Stimulated activated CD4-positive, alpha-beta T cell treated with anti-CD3 and anti-CD28 coated beads, Interleukin-4, amount 100 ng/mL, for 4 hours (primary cell): ENCODE data around the gene ST8SIA2.

Experiments used
- DNase-seq, 2 experiments: peaks; one replicate each; pipeline ENCODE4 v3.0.0-alpha.2; 2020

The ST8SIA2 gene

GRCh38 chr15:92393071-92393979 lies at the start of gene ST8SIA2:
TSS of gene ST8SIA2 (plus strand) at chr15:92393881. CDS start at chr15:92394065, 184 bp downstream.
- DNase-seq: no peak

- no peak for DNase-seq
Measured at GRCh38 chr15:92343924-92344643, 49.6 kb upstream of the ST8SIA2 start.

- DNase-seq: no peak
Measured at GRCh38 chr15:92346063-92346462, 47.6 kb upstream of the ST8SIA2 start.

- DNase-seq: no peak
Measured at GRCh38 chr15:92355307-92355706, 38.4 kb upstream of the ST8SIA2 start.

GRCh38 chr15:92361321-92362000 lies 32.2 kb upstream of the ST8SIA2 start:
- no peak for DNase-seq

GRCh38 chr15:92362001-92362350 lies 31.7 kb upstream of the ST8SIA2 start:
- no peak for DNase-seq

GRCh38 chr15:92365084-92365483 lies 28.6 kb upstream of the ST8SIA2 start:
- no peak for DNase-seq

GRCh38 chr15:92365906-92366305 lies 27.8 kb upstream of the ST8SIA2 start:
- no peak for DNase-seq

GRCh38 chr15:92366381-92366780 lies 27.3 kb upstream of the ST8SIA2 start:
- DNase-seq: no peak

GRCh38 chr15:92375057-92375456 lies 18.6 kb upstream of the ST8SIA2 start:
- DNase-seq: no peak

GRCh38 chr15:92376109-92376508 lies 17.6 kb upstream of the ST8SIA2 start:
- DNase-seq: no peak

GRCh38 chr15:92377083-92377789 lies 16.4 kb upstream of the ST8SIA2 start:
- no peak for DNase-seq

- peak in 1 of 2 experiments; percentile 11 for DNase-seq
Measured at GRCh38 chr15:92383519-92384324, 10.0 kb upstream of the ST8SIA2 start.

- DNase-seq: no peak
Measured at GRCh38 chr15:92384381-92384780, 9.3 kb upstream of the ST8SIA2 start.

GRCh38 chr15:92385096-92385495 lies 8.6 kb upstream of the ST8SIA2 start:
- no peak for DNase-seq

- DNase-seq: no peak
Measured at GRCh38 chr15:92391640-92392039, 2.0 kb upstream of the ST8SIA2 start.

GRCh38 chr15:92392462-92392861 lies 1.2 kb upstream of the ST8SIA2 start:
- DNase-seq: no peak

GRCh38 chr15:92393980-92394308 lies 263 bp downstream of the ST8SIA2 start:
- DNase-seq: no peak

GRCh38 chr15:92394309-92395097 lies 822 bp downstream of the ST8SIA2 start:
- DNase-seq: no peak

GRCh38 chr15:92395098-92395635 lies 1.5 kb downstream of the ST8SIA2 start:
- no peak for DNase-seq
